Measurements from ENCODE around the gene BBS2. TPM values are rescaled to one million over a fixed set of nuclear protein-coding genes. Genes with fewer than 3 reads are reported as not detected.

Gene BBS2
- polyA plus RNA-seq, 4 donors, result 77.3 to 110 (median 96.0) TPM

GRCh38 chr16:56438038-56438437, 81.8 kb downstream of the BBS2 start:
- DNase-seq (ENCODE audit: low read depth in 4 of 4, low spot score in 2 of 4), result no peak

- DNase-seq (ENCODE audit: low read depth in 4 of 4, low spot score in 2 of 4), result no peak
Observed at GRCh38 chr16:56436258-56436657, 83.6 kb downstream of the BBS2 start.

Other genes with a start within 250 kb of the BBS2 start
- gene AMFR, start 94.5 kb downstream of the BBS2 start, polyA plus RNA-seq (ENCODE audit: insufficient read length in 4 of 4), result 100 to 1,000 TPM; 132 to 144 (median 133) TPM
- gene NUDT21, start 68.7 kb downstream of the BBS2 start, polyA plus RNA-seq (ENCODE audit: insufficient read length in 4 of 4), result 100 to 1,000 TPM; 109 to 139 (median 128) TPM
- gene OGFOD1, start 68.5 kb downstream of the BBS2 start, polyA plus RNA-seq (ENCODE audit: insufficient read length in 4 of 4), result 10 to 100 TPM; 35.3 to 41.1 (median 36.6) TPM
- not detected for gene MT4, start 45.0 kb upstream of the BBS2 start, polyA plus RNA-seq (ENCODE audit: insufficient read length in 4 of 4)
- gene MT3, start 69.5 kb upstream of the BBS2 start, polyA plus RNA-seq (ENCODE audit: insufficient read length in 4 of 4), result 1 to 10 TPM; 1.5 to 2.4 (median 1.6) TPM
- 10 to 100 TPM; 26.1 to 41.7 (median 31.1) TPM for gene MT2A, start 88.6 kb upstream of the BBS2 start, polyA plus RNA-seq (ENCODE audit: insufficient read length in 4 of 4)
- gene MT1E, start 105.8 kb upstream of the BBS2 start, polyA plus RNA-seq (ENCODE audit: insufficient read length in 4 of 4), result 10 to 100 TPM; 19.4 to 50.0 (median 38.3) TPM
- under 1 TPM in 2 of 4 donors, not detected in 2; 0.41 to 0.96 TPM for gene MT1M, start 112.6 kb upstream of the BBS2 start, polyA plus RNA-seq (ENCODE audit: insufficient read length in 4 of 4)
- gene MT1A, start 118.6 kb upstream of the BBS2 start, polyA plus RNA-seq (ENCODE audit: insufficient read length in 4 of 4), result under 1 TPM in 1 of 4 donors, not detected in 3; 0.32 TPM
- 1 to 10 TPM in 1 of 4 donors, not detected in 3; 1.3 TPM for gene MT1B, start 131.9 kb upstream of the BBS2 start, polyA plus RNA-seq (ENCODE audit: insufficient read length in 4 of 4)
- 10 to 100 TPM; 43.8 to 84.1 (median 71.3) TPM for gene MT1F, start 137.9 kb upstream of the BBS2 start, polyA plus RNA-seq (ENCODE audit: insufficient read length in 4 of 4)
- 100 to 1,000 TPM in 2 of 4 donors, 10 to 100 TPM in 2; 13.2 to 180 (median 98.1) TPM for gene MT1G, start 148.0 kb upstream of the BBS2 start, polyA plus RNA-seq (ENCODE audit: insufficient read length in 4 of 4)
- 10 to 100 TPM in 3 of 4 donors, 1 to 10 TPM in 1; 4.1 to 58.4 (median 25.7) TPM for gene MT1H, start 149.8 kb upstream of the BBS2 start, polyA plus RNA-seq (ENCODE audit: insufficient read length in 4 of 4)
- gene MT1X, start 162.4 kb upstream of the BBS2 start, polyA plus RNA-seq (ENCODE audit: insufficient read length in 4 of 4), result 10 to 100 TPM; 19.3 to 46.9 (median 35.9) TPM
- 100 to 1,000 TPM in 1 of 4 donors, 10 to 100 TPM in 3; 73.0 to 106 (median 83.5) TPM for gene NUP93, start 210.1 kb upstream of the BBS2 start, polyA plus RNA-seq (ENCODE audit: insufficient read length in 4 of 4)